Activated naive CD8-positive, alpha-beta T cell treated with anti-CD3 and anti-CD28 coated beads, Interleukin-2, amount 50 U/mL, for 16 hours (primary cell): Measurements from ENCODE around the gene LRRK2.

Experiments
- DNase-seq: peaks from one replicate; pipeline ENCODE4 v3.0.0-alpha.2; 2020; ENCODE audit warnings: low read depth, low spot score

Gene LRRK2

DNA sequence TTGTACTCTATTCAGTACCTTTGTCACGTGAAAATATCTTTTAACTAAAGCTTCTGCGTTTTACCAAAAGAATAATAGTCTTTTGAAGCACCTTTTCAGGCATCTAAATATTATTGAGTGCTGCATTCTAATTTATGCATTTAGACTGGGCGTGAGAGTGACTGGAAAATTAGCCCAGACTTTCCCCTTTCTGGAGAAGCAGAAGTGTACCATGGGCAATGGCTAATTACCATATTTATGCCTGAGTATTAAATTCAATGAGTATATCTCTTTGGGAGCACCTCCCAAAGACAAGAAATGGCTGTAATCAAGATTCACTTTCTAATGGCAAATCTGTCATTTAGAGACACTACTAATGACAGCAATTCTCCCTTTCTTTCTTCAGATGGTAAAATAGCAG, 174.9 kb downstream of the LRRK2 start:
- DNase-seq, result no peak

DNA sequence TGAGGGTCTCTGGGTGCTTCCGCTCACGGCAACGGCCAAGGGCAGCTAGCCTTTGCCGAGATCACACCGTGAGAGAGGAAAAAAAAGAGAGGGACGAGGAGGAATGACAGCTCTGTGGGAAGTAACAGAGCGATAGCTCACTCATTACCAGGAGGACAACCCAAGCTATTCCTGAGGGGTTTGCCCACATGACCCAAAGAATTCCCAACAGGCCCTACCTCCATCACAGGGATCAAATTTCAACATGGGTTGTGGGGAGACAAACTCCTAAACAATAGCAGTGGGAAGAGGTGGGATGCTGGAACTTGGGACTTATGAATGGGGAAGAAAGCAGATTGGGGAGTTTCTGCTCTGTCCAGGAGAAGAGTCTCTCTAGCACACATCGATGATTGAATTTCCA, 180.6 kb downstream of the LRRK2 start:
- no peak for DNase-seq
